ENCODE data around the gene CARNS1. TPM values are rescaled to one million over a fixed set of nuclear protein-coding genes. Genes with fewer than 3 reads are reported as not detected.

Gene CARNS1
- total and polyA plus RNA-seq, 2 of the 13 experiments (the other 11 are each of a cell fraction or from before 2014, with no cell fraction given): not detected

- in situ Hi-C loops (cut with HindIII; ENCODE audit: extremely low pct_ligation_motif_present, low pct_unique_long_range_greater_than_20kb) (no loop called here), intact Hi-C loops (cut with micrococcal nuclease; ENCODE audit: unreplicated experiment) (no loop called here)
- Histone ChIP-seq H3K4me3 (replicated peaks in 1 of 3; ENCODE audit: insufficient read depth in 1 of 3, low read depth in 2 of 3, low read length in 3 of 3) (no peak overlapping the region), H3K36me3 (replicated peaks in 1 of 2; ENCODE audit: control insufficient read depth in 1 of 2, insufficient read depth in 2 of 2, low read length in 2 of 2) (no peaks in the 10 kb centered on the region), H3K4me2 (ENCODE audit: low read depth, low read length) (no peak overlapping the region), H3K4me1 (ENCODE audit: insufficient read depth, low read length) (peaks cover 72% of the 10 kb centered on the region), H4K20me1 (ENCODE audit: insufficient read depth, low read length) (no peaks in the 10 kb centered on the region), H3K9ac (ENCODE audit: insufficient read depth, low read depth, low read length) (no peak overlapping the region), H3K27ac (ENCODE audit: extremely low read length, insufficient read depth, low read length) (no peak overlapping the region), H3K27me3 (ENCODE audit: control insufficient read depth in 1 of 2, insufficient read depth in 2 of 2, low read length in 2 of 2) (peaks cover 2 to 26% of the 10 kb centered on the region in 2 experiments; a peak in 4 of 5 replicates), H3K9me3 (ENCODE audit: low read length) (no peaks in the 10 kb centered on the region), H3K79me2 (ENCODE audit: insufficient read depth, low read length) (no peaks in the 10 kb centered on the region), H2AFZ (ENCODE audit: low read length) (no peak overlapping the region)
- BruUV-seq (replicated peaks): no TSS peak
- DNase-seq (ENCODE audit: low spot score) (no peak), ATAC-seq (no peak), FAIRE-seq (no peak)
- TF ChIP-seq SNRNP70 (IDR thresholded peaks at IDR 0.05; ENCODE audit: low read depth, low read length): no peak
- ChIA-PET POLR2A (interaction anchor here (0.6 to 2.2 kb wide), 3 partner anchors 13 to 61 kb away, joined by 3 to 8 read pairs (median 6); no protein-coding TSS in a partner anchor), CTCF (ENCODE audit: low intra/inter-chr PET ratio, low total read pairs) (no interaction called here)
- 45% methylated on average over 4 of the region's 12 CpGs for WGBS (ENCODE audit: low lambda C conversion rate)
These were observed 7.8 kb upstream of the CARNS1 start for GRCh38 chr11:67407688-67408163.

DNA sequence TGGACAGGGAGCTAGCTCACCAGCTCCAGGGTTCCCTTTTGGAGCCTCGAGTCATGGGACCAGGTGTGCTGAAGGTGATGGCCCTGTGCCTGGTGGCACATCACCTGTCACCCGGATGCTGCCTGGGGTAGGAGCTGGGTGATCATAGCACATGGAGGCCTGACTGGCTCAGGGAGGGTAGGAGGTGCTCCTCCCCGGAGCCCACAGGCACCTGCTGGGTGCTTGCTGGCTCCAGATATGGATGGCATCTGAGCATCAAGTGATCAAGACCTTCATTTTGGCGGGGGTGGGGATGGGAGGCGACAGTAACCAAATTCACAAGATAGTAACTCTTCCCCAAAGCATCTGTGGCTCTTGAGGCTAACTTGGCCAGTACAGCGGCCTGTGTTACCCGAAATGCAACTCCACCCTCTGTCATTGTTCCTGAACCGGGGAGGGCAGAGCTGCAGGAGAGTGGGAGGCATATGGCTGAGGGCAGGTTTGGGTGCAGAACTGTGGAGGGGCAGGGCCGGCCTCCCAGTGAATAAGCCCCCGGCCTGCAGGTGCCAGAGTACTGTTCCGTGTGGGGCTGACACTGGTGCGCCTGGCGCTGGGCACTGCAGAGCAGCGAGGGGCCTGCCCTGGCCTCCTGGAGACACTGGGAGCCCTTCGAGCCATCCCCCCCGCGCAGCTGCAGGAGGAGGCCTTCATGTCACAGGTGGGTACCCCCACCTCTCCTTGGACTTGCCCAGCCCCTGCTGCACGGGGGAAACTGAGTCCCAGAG is 6.9 kb upstream of the CARNS1 start:
- Histone ChIP-seq H4K20me1 (ENCODE audit: insufficient read depth, low read length) (no peaks in the 10 kb centered on the region), H3K9ac (ENCODE audit: insufficient read depth, low read depth, low read length) (no peak overlapping the region), H3K36me3 (replicated peaks in 1 of 2; ENCODE audit: control insufficient read depth in 1 of 2, insufficient read depth in 2 of 2, low read length in 2 of 2) (no peaks in the 10 kb centered on the region), H3K4me1 (ENCODE audit: insufficient read depth, low read length) (peaks cover 71% of the 10 kb centered on the region), H3K27ac (ENCODE audit: extremely low read length, insufficient read depth, low read length) (no peak overlapping the region), H3K4me2 (ENCODE audit: low read depth, low read length) (no peak overlapping the region), H3K4me3 (replicated peaks in 1 of 3; ENCODE audit: insufficient read depth in 1 of 3, low read depth in 2 of 3, low read length in 3 of 3) (no peak overlapping the region), H3K79me2 (ENCODE audit: insufficient read depth, low read length) (no peaks in the 10 kb centered on the region), H3K9me3 (ENCODE audit: low read length) (no peaks in the 10 kb centered on the region), H3K27me3 (ENCODE audit: control insufficient read depth in 1 of 2, insufficient read depth in 2 of 2, low read length in 2 of 2) (peaks cover 3 to 34% of the 10 kb centered on the region in 2 experiments; a peak in 4 of 5 replicates), H2AFZ (ENCODE audit: low read length) (no peak overlapping the region)
- intact Hi-C loops (cut with micrococcal nuclease; ENCODE audit: unreplicated experiment): no loop called here
- no TSS peak for BruUV-seq (replicated peaks)
- no peak for ATAC-seq
- TF ChIP-seq ZNF749 (CRISPR knock-in tag; IDR thresholded peaks at IDR 0.05; ENCODE audit: borderline replicate concordance): no peak
- no peak for TF ChIP-seq ZNF124 (CRISPR knock-in tag; IDR thresholded peaks at IDR 0.05)
- TF ChIP-seq E2F2 (CRISPR knock-in tag; IDR thresholded peaks at IDR 0.05; ENCODE audit: borderline replicate concordance): no peak
- TF ChIP-seq ZNF761 (CRISPR knock-in tag; conservative IDR thresholded peaks at IDR 0.05): no peak
- TF ChIP-seq ZBTB20 (CRISPR knock-in tag; IDR thresholded peaks at IDR 0.05; ENCODE audit: borderline replicate concordance, low read depth): no peak
- no peak for TF ChIP-seq MXD4 (CRISPR knock-in tag; IDR thresholded peaks at IDR 0.05)
- no peak for TF ChIP-seq AKNA (CRISPR knock-in tag; IDR thresholded peaks at IDR 0.05; ENCODE audit: borderline replicate concordance)
- TF ChIP-seq KDM5A (IDR thresholded peaks at IDR 0.05; ENCODE audit: borderline replicate concordance, low read length): no peak
- TF ChIP-seq RARA (CRISPR knock-in tag; IDR thresholded peaks at IDR 0.05): no peak
- no peak for TF ChIP-seq ZC3H13 (CRISPR knock-in tag; IDR thresholded peaks at IDR 0.05)
- no peak for DNase-seq (ENCODE audit: low spot score)
- in situ Hi-C loops (cut with HindIII; ENCODE audit: extremely low pct_ligation_motif_present, low pct_unique_long_range_greater_than_20kb): no loop called here
- 15% methylated on average over 7 of the region's 18 CpGs for WGBS (ENCODE audit: low lambda C conversion rate)
- CTCF ChIA-PET (ENCODE audit: low intra/inter-chr PET ratio, low total read pairs): no interaction called here
- no peak for FAIRE-seq
- POLR2A ChIA-PET: interaction anchor here (2.2 kb wide), 1 partner anchor 12 kb away, joined by 8 read pairs; no protein-coding TSS in a partner anchor
